HEK293 (cell line): ENCODE results near the gene TAF10.

Experiments
- HOXA7 ChIP-seq: sonication (generic); formaldehyde crosslinking; IDR thresholded peaks from 2 replicates; pipeline ENCODE4 v1.8.1; 2022; ENCODE audit warnings: missing genetic modification reagents, borderline replicate concordance
- SP2 ChIP-seq: fragments of 450-650 bp; formaldehyde crosslinking; IDR thresholded peaks from 2 replicates; pipeline ENCODE4 v1.5.1; 2016; ENCODE audit warnings: missing biosample characterization, missing genetic modification characterization
- TCF7L2 ChIP-seq: IDR thresholded peaks from 2 replicates; pipeline ENCODE4 v1.6.1; 2011; ENCODE audit warnings: low read depth, mild to moderate bottlenecking, inconsistent platforms, low read length, moderate library complexity, borderline replicate concordance
- YY1 ChIP-seq: fragments of 450-650 bp; formaldehyde crosslinking; IDR thresholded peaks from 2 replicates; pipeline ENCODE4 v1.5.1; 2018; ENCODE audit warnings: missing biosample characterization, missing genetic modification characterization
- ZNF184 ChIP-seq: fragments of 450-650 bp; IDR thresholded peaks from 2 replicates; pipeline ENCODE4 v1.5.1; 2018; ENCODE audit warnings: missing biosample characterization, mild to moderate bottlenecking, missing genetic modification characterization
- ZNF2 ChIP-seq: fragments of 450-650 bp; formaldehyde crosslinking; IDR thresholded peaks from 2 replicates; pipeline ENCODE4 v1.5.1; 2016; ENCODE audit warnings: missing biosample characterization, missing genetic modification characterization
- ZNF324 ChIP-seq: fragments of 450-650 bp; formaldehyde crosslinking; IDR thresholded peaks from 2 replicates; pipeline ENCODE4 v1.5.1; 2016; ENCODE audit warnings: missing biosample characterization, missing genetic modification characterization
- ZNF707 ChIP-seq: fragments of 450-650 bp; formaldehyde crosslinking; IDR thresholded peaks from 2 replicates; pipeline ENCODE4 v1.5.1; 2016; ENCODE audit warnings: missing biosample characterization, missing genetic modification characterization
- ZNF792 ChIP-seq: fragments of 450-650 bp; formaldehyde crosslinking; IDR thresholded peaks from 2 replicates; pipeline ENCODE4 v1.5.1; 2016; ENCODE audit warnings: missing biosample characterization, missing genetic modification characterization
- TF ChIP-seq, protein P1 (sequence below): fragments of 450-650 bp; formaldehyde crosslinking; IDR thresholded peaks from 2 replicates; pipeline ENCODE4 v1.5.1; 2016; ENCODE audit warnings: missing biosample characterization, missing genetic modification characterization
- TF ChIP-seq, protein P2 (sequence below): fragments of 450-650 bp; IDR thresholded peaks from 2 replicates; pipeline ENCODE4 v1.5.1; 2018; ENCODE audit warnings: missing biosample characterization, mild to moderate bottlenecking, missing genetic modification characterization
- TF ChIP-seq, protein P3 (sequence below): fragments of 450-650 bp; formaldehyde crosslinking; optimal IDR thresholded peaks from 2 replicates; pipeline ENCODE3; 2016; ENCODE audit warnings: missing biosample characterization, mild to moderate bottlenecking, missing genetic modification characterization

DNA sequence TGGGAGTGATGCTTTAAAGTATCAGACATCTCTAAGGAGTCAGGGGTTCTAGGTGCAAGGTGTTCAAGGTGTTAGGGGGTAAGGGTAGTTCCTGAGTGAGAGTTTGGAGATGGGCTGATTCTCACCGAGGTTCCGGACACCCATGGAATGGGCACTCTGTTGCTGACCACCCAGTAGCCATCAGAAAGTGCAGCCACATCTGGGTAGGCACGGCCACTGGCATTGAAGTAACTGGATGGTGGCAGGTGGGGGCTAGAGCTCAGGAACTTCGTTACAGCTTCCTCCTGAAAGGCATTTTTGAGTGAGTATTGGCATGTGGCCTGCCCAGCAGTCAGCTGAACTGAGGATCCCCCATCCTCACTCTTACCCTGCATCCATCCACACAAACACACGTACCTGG, 3.0 kb upstream of the TAF10 start:
- TF ChIP-seq ZNF707 (tag by site-specific recombination) (no peak), ZNF324 (tag by site-specific recombination) (no peak), ZNF792 (no peak), HOXA7 (CRISPR knock-in tag) (no peak), SP2 (tag by site-specific recombination) (no peak), YY1 (tag by site-specific recombination) (no peak), ZNF2 (tag by site-specific recombination) (no peak), TCF7L2 (no peak), ZNF184 (tag by site-specific recombination) (no peak)
- TF ChIP-seq, protein P1, sequence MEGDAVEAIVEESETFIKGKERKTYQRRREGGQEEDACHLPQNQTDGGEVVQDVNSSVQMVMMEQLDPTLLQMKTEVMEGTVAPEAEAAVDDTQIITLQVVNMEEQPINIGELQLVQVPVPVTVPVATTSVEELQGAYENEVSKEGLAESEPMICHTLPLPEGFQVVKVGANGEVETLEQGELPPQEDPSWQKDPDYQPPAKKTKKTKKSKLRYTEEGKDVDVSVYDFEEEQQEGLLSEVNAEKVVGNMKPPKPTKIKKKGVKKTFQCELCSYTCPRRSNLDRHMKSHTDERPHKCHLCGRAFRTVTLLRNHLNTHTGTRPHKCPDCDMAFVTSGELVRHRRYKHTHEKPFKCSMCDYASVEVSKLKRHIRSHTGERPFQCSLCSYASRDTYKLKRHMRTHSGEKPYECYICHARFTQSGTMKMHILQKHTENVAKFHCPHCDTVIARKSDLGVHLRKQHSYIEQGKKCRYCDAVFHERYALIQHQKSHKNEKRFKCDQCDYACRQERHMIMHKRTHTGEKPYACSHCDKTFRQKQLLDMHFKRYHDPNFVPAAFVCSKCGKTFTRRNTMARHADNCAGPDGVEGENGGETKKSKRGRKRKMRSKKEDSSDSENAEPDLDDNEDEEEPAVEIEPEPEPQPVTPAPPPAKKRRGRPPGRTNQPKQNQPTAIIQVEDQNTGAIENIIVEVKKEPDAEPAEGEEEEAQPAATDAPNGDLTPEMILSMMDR (tag by site-specific recombination): no peak
- TF ChIP-seq, protein P2, sequence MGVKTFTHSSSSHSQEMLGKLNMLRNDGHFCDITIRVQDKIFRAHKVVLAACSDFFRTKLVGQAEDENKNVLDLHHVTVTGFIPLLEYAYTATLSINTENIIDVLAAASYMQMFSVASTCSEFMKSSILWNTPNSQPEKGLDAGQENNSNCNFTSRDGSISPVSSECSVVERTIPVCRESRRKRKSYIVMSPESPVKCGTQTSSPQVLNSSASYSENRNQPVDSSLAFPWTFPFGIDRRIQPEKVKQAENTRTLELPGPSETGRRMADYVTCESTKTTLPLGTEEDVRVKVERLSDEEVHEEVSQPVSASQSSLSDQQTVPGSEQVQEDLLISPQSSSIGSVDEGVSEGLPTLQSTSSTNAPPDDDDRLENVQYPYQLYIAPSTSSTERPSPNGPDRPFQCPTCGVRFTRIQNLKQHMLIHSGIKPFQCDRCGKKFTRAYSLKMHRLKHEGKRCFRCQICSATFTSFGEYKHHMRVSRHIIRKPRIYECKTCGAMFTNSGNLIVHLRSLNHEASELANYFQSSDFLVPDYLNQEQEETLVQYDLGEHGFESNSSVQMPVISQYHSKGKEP (tag by site-specific recombination): no peak
- TF ChIP-seq, protein P3, sequence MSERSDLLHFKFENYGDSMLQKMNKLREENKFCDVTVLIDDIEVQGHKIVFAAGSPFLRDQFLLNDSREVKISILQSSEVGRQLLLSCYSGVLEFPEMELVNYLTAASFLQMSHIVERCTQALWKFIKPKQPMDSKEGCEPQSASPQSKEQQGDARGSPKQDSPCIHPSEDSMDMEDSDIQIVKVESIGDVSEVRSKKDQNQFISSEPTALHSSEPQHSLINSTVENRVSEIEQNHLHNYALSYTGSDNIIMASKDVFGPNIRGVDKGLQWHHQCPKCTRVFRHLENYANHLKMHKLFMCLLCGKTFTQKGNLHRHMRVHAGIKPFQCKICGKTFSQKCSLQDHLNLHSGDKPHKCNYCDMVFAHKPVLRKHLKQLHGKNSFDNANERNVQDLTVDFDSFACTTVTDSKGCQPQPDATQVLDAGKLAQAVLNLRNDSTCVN (tag by site-specific recombination): no peak
